ENCODE data around the gene NACC1. TPM values are rescaled to one million over a fixed set of nuclear protein-coding genes. Genes with fewer than 3 reads are reported as not detected.
A peak's percentile ranks its signal among the peaks of the same experiment; 100 is the strongest.

NACC1 gene
- total RNA-seq, 1 donor from 2014 or later, result 68.6 TPM

DNA sequence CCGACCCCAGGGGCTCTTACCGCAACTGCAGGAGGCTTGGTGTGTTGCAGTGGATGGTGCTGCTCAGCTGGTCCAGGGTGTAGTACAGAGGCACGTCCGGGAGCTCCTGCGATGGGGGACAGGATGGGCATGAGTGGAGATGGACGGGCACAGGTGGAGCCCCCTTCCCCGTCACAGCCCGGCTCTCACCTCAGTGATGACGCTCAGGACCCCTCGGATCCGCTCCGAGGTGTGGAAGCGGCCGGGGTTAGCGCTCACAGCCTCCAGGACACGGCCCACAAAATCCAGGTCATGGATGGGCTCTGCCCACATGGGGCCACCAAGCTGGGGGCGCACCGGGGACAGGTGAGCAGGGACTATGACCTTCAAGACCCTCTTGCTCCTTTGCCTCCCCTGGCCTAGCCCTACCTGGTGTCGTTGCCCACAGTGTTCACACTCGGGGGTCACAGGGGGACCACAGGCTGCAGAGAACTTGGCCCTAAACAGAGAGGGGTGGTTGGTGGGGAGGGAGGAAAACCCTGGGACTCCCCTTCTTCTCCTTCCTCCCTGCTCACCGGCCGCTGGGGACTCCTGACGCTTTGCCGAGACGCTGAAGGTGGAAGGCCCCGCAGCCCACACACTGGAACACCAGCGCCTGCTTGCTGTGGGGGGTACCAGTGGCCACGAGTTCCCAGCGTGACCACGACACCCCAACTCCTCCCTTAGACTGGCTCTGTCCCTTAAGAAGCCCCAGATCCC lies 8.5 kb upstream of the NACC1 start:
- no peaks in the 10 kb centered on the region for H3K36me3 Mint-ChIP-seq (ENCODE audit: unreplicated experiment)
- TF ChIP-seq, protein P1, sequence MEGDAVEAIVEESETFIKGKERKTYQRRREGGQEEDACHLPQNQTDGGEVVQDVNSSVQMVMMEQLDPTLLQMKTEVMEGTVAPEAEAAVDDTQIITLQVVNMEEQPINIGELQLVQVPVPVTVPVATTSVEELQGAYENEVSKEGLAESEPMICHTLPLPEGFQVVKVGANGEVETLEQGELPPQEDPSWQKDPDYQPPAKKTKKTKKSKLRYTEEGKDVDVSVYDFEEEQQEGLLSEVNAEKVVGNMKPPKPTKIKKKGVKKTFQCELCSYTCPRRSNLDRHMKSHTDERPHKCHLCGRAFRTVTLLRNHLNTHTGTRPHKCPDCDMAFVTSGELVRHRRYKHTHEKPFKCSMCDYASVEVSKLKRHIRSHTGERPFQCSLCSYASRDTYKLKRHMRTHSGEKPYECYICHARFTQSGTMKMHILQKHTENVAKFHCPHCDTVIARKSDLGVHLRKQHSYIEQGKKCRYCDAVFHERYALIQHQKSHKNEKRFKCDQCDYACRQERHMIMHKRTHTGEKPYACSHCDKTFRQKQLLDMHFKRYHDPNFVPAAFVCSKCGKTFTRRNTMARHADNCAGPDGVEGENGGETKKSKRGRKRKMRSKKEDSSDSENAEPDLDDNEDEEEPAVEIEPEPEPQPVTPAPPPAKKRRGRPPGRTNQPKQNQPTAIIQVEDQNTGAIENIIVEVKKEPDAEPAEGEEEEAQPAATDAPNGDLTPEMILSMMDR (IDR thresholded peaks at IDR 0.05; ENCODE audit: partially characterized antibody, unreplicated experiment), result no peak
- H3K4me3 Mint-ChIP-seq (ENCODE audit: unreplicated experiment), result no peak overlapping the region
- no peak overlapping the region for H3K27ac Mint-ChIP-seq (ENCODE audit: unreplicated experiment)
- peaks cover 4% of the 10 kb centered on the region for H3K27me3 Mint-ChIP-seq (ENCODE audit: unreplicated experiment)
- no peaks in the 10 kb centered on the region for H3K4me1 Mint-ChIP-seq (ENCODE audit: low read depth, unreplicated experiment)
- no peak for DNase-seq
- no peaks in the 10 kb centered on the region for H3K9me3 Mint-ChIP-seq (ENCODE audit: unreplicated experiment)

DNA sequence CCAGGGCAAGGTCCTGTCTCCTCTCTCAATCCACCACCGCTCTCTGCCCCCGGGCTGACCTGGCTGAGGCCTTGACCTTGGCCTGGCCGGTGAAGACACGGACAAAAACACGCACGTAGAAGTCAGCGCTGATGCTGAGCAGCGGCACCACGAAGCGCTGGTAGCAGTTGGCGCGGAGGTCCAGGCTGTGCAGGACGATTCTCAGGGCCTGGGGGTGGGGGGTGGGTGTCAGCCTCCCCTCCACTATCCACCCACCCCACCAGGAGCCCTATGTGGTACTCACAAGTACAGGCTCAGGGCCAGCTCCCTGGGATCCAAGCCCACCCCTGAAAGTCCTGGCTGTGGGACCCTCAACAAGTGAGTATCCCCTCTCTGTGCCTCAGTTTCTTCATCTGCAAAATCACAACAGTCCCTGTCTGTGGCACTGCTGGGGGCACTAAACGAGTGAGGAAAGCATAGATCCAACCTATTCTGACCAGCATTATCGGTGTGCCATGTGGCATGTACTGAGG lies 7.9 kb upstream of the NACC1 start:
- Mint-ChIP-seq H3K4me1 (ENCODE audit: low read depth, unreplicated experiment) (no peaks in the 10 kb centered on the region), H3K27ac (ENCODE audit: unreplicated experiment) (no peak overlapping the region), H3K27me3 (ENCODE audit: unreplicated experiment) (peaks cover 2% of the 10 kb centered on the region), H3K36me3 (ENCODE audit: unreplicated experiment) (no peaks in the 10 kb centered on the region), H3K4me3 (ENCODE audit: unreplicated experiment) (no peak overlapping the region), H3K9me3 (ENCODE audit: unreplicated experiment) (no peaks in the 10 kb centered on the region)
- DNase-seq, result no peak
- TF ChIP-seq, protein P1 (IDR thresholded peaks at IDR 0.05; ENCODE audit: partially characterized antibody, unreplicated experiment), result no peak

DNA sequence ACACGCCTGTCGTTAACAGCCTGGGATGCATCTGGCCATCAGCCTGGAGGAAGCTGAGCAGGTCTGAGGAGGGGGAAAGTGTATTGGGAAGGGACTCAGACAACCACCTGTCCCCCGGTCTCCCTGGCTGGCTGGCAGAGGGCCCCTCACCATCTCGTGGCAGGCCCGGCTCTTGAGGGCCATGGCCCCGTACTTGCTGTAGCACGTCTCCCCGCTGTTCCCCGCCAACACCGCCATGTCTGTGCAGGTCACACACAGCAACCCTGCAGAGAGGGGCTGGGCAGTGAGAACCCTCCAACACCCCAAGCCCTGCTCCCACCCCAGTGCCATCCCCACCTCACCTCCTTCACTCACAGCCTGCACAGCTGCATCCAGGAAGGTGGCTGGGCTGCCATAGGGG lies 5.5 kb upstream of the NACC1 start:
- Mint-ChIP-seq H3K36me3 (ENCODE audit: unreplicated experiment) (no peaks in the 10 kb centered on the region), H3K4me1 (ENCODE audit: low read depth, unreplicated experiment) (peaks cover 6% of the 10 kb centered on the region), H3K9me3 (ENCODE audit: unreplicated experiment) (peaks cover 7% of the 10 kb centered on the region), H3K4me3 (ENCODE audit: unreplicated experiment) (no peak overlapping the region), H3K27me3 (ENCODE audit: unreplicated experiment) (peaks cover 4% of the 10 kb centered on the region), H3K27ac (ENCODE audit: unreplicated experiment) (no peak overlapping the region)
- DNase-seq, result no peak
- TF ChIP-seq, protein P1 (IDR thresholded peaks at IDR 0.05; ENCODE audit: partially characterized antibody, unreplicated experiment), result no peak

DNA sequence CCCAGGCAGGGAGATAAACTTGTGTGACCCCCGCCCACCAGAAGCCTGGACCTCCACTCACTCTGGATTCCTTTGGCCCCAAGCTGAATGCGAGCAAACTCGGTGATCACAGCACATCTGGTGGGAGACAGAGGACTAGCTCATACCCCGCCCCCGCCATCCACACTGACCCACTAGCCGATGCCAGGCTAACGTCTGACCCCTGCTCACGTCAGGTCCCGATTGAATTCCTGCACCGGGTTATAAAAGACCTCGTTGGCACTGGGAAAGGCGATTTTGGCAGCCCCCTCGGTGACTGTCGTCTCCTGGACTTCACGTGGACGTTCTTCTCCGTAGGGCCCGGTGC lies 2.2 kb upstream of the NACC1 start:
- Mint-ChIP-seq H3K4me3 (ENCODE audit: unreplicated experiment) (peak overlapping the region; percentile 94), H3K27me3 (ENCODE audit: unreplicated experiment) (peaks cover 11% of the 10 kb centered on the region), H3K9me3 (ENCODE audit: unreplicated experiment) (peaks cover 12% of the 10 kb centered on the region), H3K27ac (ENCODE audit: unreplicated experiment) (no peak overlapping the region), H3K36me3 (ENCODE audit: unreplicated experiment) (no peaks in the 10 kb centered on the region), H3K4me1 (ENCODE audit: low read depth, unreplicated experiment) (peaks cover 13% of the 10 kb centered on the region)
- no peak for DNase-seq
- TF ChIP-seq, protein P1 (IDR thresholded peaks at IDR 0.05; ENCODE audit: partially characterized antibody, unreplicated experiment), result no peak

Data from glutamatergic neuron (in vitro differentiated cells).